Mesendoderm (in vitro differentiated cells): ENCODE results near the gene ATG4C.

ENCODE experiments used
- DNase-seq: peaks from one replicate; pipeline ENCODE4 v3.0.0; 2013
- H2AK5ac ChIP-seq: 2 replicates; pipeline ENCODE4 v1.6.1; 2013; ENCODE audit warnings: low read length, inconsistent platforms
- H2BK120ac ChIP-seq: 2 replicates; pipeline ENCODE4 v1.6.1; 2013; ENCODE audit warnings: low read depth, mild to moderate bottlenecking, low read length, moderate library complexity, mixed read lengths
- H2BK15ac ChIP-seq: replicated peaks from 2 replicates; pipeline ENCODE4 v1.6.1; 2013; ENCODE audit warnings: low read depth, mild to moderate bottlenecking, moderate library complexity
- H2BK5ac ChIP-seq: 2 replicates; pipeline ENCODE4 v1.6.1; 2013; ENCODE audit warnings: low read length, inconsistent platforms
- H3K18ac ChIP-seq: 2 replicates; pipeline ENCODE4 v1.6.1; 2013; ENCODE audit warnings: mild to moderate bottlenecking, low read length, mixed read lengths
- H3K23ac ChIP-seq: one replicate; pipeline ENCODE4 v1.6.1; 2013; ENCODE audit warnings: low read length
- H3K27ac ChIP-seq: 2 replicates; pipeline ENCODE4 v1.5.1; 2013; ENCODE audit warnings: low read depth, mild to moderate bottlenecking, inconsistent platforms, low read length, moderate library complexity
- H3K27me3 ChIP-seq: 2 replicates; pipeline ENCODE4 v1.6.1; 2013; ENCODE audit warnings: low read length, control low read depth, mild to moderate bottlenecking, inconsistent platforms; ENCODE audit not compliant: insufficient read depth, poor library complexity
- H3K36me3 ChIP-seq: 2 replicates; pipeline ENCODE4 v1.6.1; 2013; ENCODE audit warnings: low read length, inconsistent platforms; ENCODE audit not compliant: control insufficient read depth, insufficient read depth
- H3K4ac ChIP-seq: one replicate; pipeline ENCODE4 v1.6.1; 2013; ENCODE audit warnings: low read depth, mild to moderate bottlenecking, low read length, moderate library complexity
- H3K4me1 ChIP-seq: 2 replicates; pipeline ENCODE4 v1.6.1; 2013; ENCODE audit warnings: low read depth, low read length, inconsistent platforms; ENCODE audit not compliant: control insufficient read depth
- H3K4me2 ChIP-seq: 2 replicates; pipeline ENCODE4 v1.6.1; 2013; ENCODE audit warnings: low read length
- H3K4me3 ChIP-seq: 2 replicates; pipeline ENCODE4 v1.5.1; 2013; ENCODE audit warnings: mild to moderate bottlenecking, low read length
- H3K56ac ChIP-seq: one replicate; pipeline ENCODE4 v1.6.1; 2013; ENCODE audit warnings: low read length
- H3K79me1 ChIP-seq: 2 replicates; pipeline ENCODE4 v1.6.1; 2013; ENCODE audit warnings: low read length, inconsistent platforms
- H3K79me2 ChIP-seq: 2 replicates; pipeline ENCODE4 v1.6.1; 2013; ENCODE audit warnings: mild to moderate bottlenecking, low read length; ENCODE audit not compliant: control insufficient read depth, insufficient read depth
- H3K9ac ChIP-seq: 2 replicates; pipeline ENCODE4 v1.6.1; 2013; ENCODE audit warnings: low read length, inconsistent platforms
- H4K5ac ChIP-seq: one replicate; pipeline ENCODE4 v1.6.1; 2013; ENCODE audit warnings: low read length
- H4K8ac ChIP-seq: one replicate; pipeline ENCODE4 v1.6.1; 2013; ENCODE audit warnings: low read depth, mild to moderate bottlenecking, control low read depth, low read length, moderate library complexity
- WGBS: extraction: QIAGEN DNeasy Blood & Tissue Kit; methylation state at CpG from one replicate; pipeline ENCODE4 v1.1.7; 2013; ENCODE audit warnings: low lambda C conversion rate, missing lambda C conversion rate; ENCODE audit not compliant: insufficient coverage; ENCODE audit errors: extremely low coverage; 5-methylcytosine and 5-hydroxymethylcytosine counted together

ATG4C gene

DNA sequence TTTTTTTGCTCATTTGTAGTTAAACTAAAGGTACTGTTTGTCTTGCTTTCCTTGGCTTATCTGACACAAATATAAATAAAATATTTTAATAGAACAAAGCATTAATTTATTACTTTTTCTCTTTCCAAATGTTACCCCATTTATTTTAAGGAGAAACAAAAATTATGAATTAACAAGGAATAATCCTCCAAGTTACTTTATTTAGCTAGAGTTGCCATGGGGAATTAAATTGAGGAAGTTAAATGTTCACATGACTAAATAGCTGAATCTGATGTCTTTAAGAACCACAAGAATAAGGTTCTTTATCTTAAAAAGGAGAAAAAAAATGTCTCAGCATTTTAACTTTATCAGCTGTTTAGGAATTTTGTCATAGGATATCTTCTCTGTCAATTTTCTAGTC lies 12.3 kb downstream of the ATG4C start:
- H2BK15ac ChIP-seq, result no peak overlapping the region

DNA sequence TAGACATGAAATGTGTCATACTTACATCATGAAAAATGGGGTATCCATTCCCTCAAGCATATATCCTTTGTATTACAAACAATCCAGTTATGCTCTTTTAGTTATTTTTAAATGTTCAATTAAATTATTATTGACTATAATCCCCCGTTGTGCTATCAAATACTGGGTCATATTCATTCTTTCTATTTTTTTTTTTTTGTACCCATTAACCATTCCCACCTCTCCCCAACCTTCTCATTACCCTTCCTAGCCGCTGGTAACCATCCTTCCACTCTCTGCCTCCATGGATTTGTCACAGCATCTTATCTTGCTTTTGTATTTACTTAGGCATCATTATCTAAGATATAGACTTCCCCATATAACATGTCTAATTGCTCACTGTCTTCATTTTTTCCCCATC lies 15.8 kb downstream of the ATG4C start:
- H3K4ac ChIP-seq, result no peak overlapping the region
- H3K4me3 ChIP-seq, result no peak overlapping the region
- no peak overlapping the region for H2BK120ac ChIP-seq
- H3K56ac ChIP-seq, result no peak overlapping the region
- no peak overlapping the region for H4K5ac ChIP-seq
- no CpG with 5 or more reads among the region's 2 CpGs for WGBS
- no peak overlapping the region for H3K23ac ChIP-seq
- H3K79me2 ChIP-seq, result no peaks in the 10 kb centered on the region
- H2AK5ac ChIP-seq, result no peak overlapping the region
- no peak overlapping the region for H3K27ac ChIP-seq
- no peaks in the 10 kb centered on the region for H3K27me3 ChIP-seq
- no peak overlapping the region for H2BK5ac ChIP-seq
- H4K8ac ChIP-seq, result no peak overlapping the region
- H3K9ac ChIP-seq, result no peak overlapping the region
- no peak for DNase-seq
- H3K4me1 ChIP-seq, result no peaks in the 10 kb centered on the region
- no peak overlapping the region for H3K18ac ChIP-seq
- H2BK15ac ChIP-seq, result no peak overlapping the region
- no peaks in the 10 kb centered on the region for H3K36me3 ChIP-seq
- no peaks in the 10 kb centered on the region for H3K79me1 ChIP-seq
- no peak overlapping the region for H3K4me2 ChIP-seq

More for the DNA sequence above, 12.3 kb downstream of the ATG4C start:
- Histone ChIP-seq H3K4me3 (no peak overlapping the region), H4K8ac (no peak overlapping the region), H2BK5ac (no peak overlapping the region), H3K18ac (no peak overlapping the region), H3K23ac (no peak overlapping the region), H3K4me2 (no peak overlapping the region), H3K9ac (no peak overlapping the region), H3K36me3 (no peaks in the 10 kb centered on the region), H2AK5ac (no peak overlapping the region), H3K27me3 (no peaks in the 10 kb centered on the region), H4K5ac (no peak overlapping the region), H3K56ac (no peak overlapping the region), H3K27ac (no peak overlapping the region), H3K4me1 (no peaks in the 10 kb centered on the region), H3K79me2 (no peaks in the 10 kb centered on the region), H2BK120ac (no peak overlapping the region), H3K4ac (no peak overlapping the region), H3K79me1 (no peaks in the 10 kb centered on the region)
- no peak for DNase-seq

DNA sequence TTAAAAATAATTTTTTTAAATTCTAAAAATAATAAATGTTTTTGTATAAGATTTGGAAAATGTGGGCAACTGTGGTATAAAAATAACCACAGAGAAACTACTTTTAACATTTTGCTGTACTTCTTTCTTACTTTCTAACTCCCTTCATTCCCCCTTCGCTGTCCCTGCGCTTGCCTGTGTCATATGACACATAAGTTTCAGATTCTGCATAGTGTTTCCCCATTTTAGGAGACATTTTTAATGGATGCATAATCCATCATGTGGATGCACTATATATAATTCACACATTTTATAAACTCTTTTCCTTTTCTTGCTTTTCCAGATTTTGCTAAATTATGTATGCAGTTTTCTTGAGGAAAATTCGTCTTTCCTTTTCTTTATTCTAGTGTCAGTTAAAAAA lies 16.3 kb downstream of the ATG4C start:
- no peaks in the 10 kb centered on the region for H3K4me1 ChIP-seq
- H3K9ac ChIP-seq, result no peak overlapping the region
- H3K27ac ChIP-seq, result no peak overlapping the region
- H4K8ac ChIP-seq, result no peak overlapping the region
- no peak overlapping the region for H3K4me2 ChIP-seq
- H3K23ac ChIP-seq, result no peak overlapping the region
- no peak overlapping the region for H2BK15ac ChIP-seq
- H3K4me3 ChIP-seq, result no peak overlapping the region
- no peak overlapping the region for H2AK5ac ChIP-seq
- H2BK5ac ChIP-seq, result no peak overlapping the region
- no peak for DNase-seq
- no peaks in the 10 kb centered on the region for H3K36me3 ChIP-seq
- no peak overlapping the region for H4K5ac ChIP-seq
- H3K79me1 ChIP-seq, result no peaks in the 10 kb centered on the region
- no peaks in the 10 kb centered on the region for H3K79me2 ChIP-seq
- no peak overlapping the region for H2BK120ac ChIP-seq
- no peak overlapping the region for H3K4ac ChIP-seq
- no peak overlapping the region for H3K18ac ChIP-seq
- WGBS, result no CpG with 5 or more reads among the region's 3 CpGs
- H3K56ac ChIP-seq, result no peak overlapping the region
- H3K27me3 ChIP-seq, result no peaks in the 10 kb centered on the region

DNA sequence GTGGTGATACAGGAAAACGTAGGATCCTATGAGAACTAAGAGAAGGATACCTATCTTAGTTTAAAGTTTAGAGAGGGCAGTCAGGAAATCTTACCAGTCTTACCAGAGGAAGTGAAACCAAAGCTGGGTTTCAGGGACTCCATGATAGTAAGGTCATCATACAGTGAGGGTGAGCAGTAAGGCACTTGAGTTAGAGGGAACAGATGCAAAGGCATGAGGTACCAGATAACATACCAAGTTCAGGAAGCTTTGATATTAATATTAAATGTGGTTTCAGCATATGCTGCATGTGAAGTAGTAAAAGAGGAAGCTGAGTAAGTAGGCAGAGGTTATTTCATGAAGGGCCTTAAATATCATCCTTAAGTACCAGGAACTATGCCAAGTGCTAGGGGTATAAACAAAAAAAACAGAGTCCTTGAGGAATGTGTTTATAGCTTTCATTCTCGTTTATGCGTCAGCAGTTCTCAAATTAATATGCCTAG lies 16.9 kb downstream of the ATG4C start:
- Histone ChIP-seq H3K4me2 (no peak overlapping the region), H3K4me3 (no peak overlapping the region)

DNA sequence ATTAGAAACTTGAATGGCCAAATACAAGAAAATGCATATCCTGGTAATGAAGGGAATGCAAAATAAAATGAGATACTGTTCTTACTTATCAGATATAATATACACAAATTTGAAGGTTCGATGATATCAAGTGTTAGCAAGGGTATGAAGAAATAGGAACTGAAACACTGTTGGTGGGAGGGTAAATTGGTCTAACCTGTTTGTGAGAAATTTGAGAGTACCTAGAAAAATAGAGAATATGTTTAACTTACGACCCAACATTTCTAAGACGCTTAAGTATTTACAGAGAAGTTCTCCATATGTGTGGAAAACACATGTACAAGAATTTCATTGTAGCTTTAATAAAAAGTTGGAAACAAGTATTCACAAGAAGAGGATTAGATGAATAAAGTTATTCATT lies 25.9 kb downstream of the ATG4C start:
- H2BK5ac ChIP-seq, result no peak overlapping the region
- H3K18ac ChIP-seq, result no peak overlapping the region
- no peak overlapping the region for H3K56ac ChIP-seq
- no peak overlapping the region for H4K5ac ChIP-seq
- H3K4ac ChIP-seq, result no peak overlapping the region
- H3K4me3 ChIP-seq, result no peak overlapping the region
- H3K79me1 ChIP-seq, result no peaks in the 10 kb centered on the region
- H3K36me3 ChIP-seq, result no peaks in the 10 kb centered on the region
- H2AK5ac ChIP-seq, result no peak overlapping the region
- H3K23ac ChIP-seq, result no peak overlapping the region
- no peak overlapping the region for H4K8ac ChIP-seq
- no peaks in the 10 kb centered on the region for H3K27me3 ChIP-seq
- H2BK15ac ChIP-seq, result no peak overlapping the region
- peaks cover 8% of the 10 kb centered on the region for H3K4me1 ChIP-seq
- H2BK120ac ChIP-seq, result no peak overlapping the region
- DNase-seq, result no peak
- no peak overlapping the region for H3K27ac ChIP-seq
- H3K9ac ChIP-seq, result no peak overlapping the region
- WGBS, result no CpG with 5 or more reads among the region's 3 CpGs
- no peak overlapping the region for H3K4me2 ChIP-seq
- H3K79me2 ChIP-seq, result no peaks in the 10 kb centered on the region

More for the DNA sequence above, 16.9 kb downstream of the ATG4C start:
- no peak for DNase-seq
- Histone ChIP-seq H3K4ac (no peak overlapping the region), H3K79me1 (no peaks in the 10 kb centered on the region), H3K79me2 (no peaks in the 10 kb centered on the region), H2BK5ac (no peak overlapping the region), H2AK5ac (no peak overlapping the region), H3K27me3 (no peaks in the 10 kb centered on the region), H4K8ac (no peak overlapping the region), H3K9ac (no peak overlapping the region), H3K23ac (no peak overlapping the region), H3K36me3 (no peaks in the 10 kb centered on the region), H3K4me1 (no peaks in the 10 kb centered on the region), H2BK15ac (no peak overlapping the region), H3K56ac (no peak overlapping the region), H3K27ac (no peak overlapping the region), H2BK120ac (no peak overlapping the region), H3K18ac (no peak overlapping the region), H4K5ac (no peak overlapping the region)
- no CpG with 5 or more reads among the region's 3 CpGs for WGBS

DNA sequence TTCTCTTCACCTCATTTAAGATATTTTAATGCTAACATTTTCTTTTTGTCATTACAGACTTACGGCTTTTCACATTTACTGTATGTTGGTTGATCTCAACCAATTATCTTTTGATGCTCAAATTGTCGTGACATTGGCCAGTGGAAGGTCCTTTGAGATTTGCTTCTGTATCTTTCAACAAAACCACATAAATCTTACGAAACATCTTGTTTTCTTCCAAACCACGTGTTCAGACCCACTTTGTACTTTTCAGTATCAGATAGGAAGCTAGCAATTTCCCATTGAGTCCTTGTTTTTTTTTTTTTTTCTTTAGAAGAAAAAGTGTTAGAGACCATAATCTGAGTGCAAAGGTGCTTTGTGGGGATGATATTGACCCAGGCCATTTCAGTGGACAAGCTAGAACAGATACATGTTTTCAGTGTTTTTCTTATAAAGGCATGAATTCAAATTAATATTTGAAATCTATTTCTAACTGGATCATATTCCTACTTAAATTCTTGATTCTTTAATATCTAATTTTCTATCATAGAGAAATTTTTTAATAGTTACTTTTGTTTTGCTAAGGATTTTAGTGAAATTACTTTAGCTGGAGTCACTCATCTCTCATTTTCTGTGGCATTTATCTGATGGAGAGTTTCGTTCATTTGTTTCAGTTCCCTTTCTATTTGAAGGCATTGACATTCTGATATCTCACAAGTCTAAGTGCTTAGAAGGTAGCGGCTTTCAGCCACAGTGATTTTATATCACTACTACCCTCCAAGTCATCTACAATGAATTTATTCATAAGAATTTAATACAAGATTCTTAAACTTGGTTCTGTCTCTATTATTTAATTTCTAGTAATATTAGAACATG lies 26.7 kb downstream of the ATG4C start:
- DNase-seq, result no peak
- H3K79me1 ChIP-seq, result no peaks in the 10 kb centered on the region

More for the DNA sequence above, 26.7 kb downstream of the ATG4C start:
- Histone ChIP-seq H4K5ac (no peak overlapping the region), H3K4me3 (no peak overlapping the region), H3K27me3 (no peaks in the 10 kb centered on the region), H3K79me2 (no peaks in the 10 kb centered on the region), H3K56ac (no peak overlapping the region), H4K8ac (no peak overlapping the region), H3K4me2 (no peak overlapping the region), H2BK120ac (no peak overlapping the region), H2BK5ac (no peak overlapping the region), H3K9ac (no peak overlapping the region), H2AK5ac (no peak overlapping the region), H3K18ac (no peak overlapping the region), H3K23ac (no peak overlapping the region), H3K4me1 (peaks cover 8% of the 10 kb centered on the region), H3K4ac (no peak overlapping the region), H2BK15ac (no peak overlapping the region), H3K36me3 (no peaks in the 10 kb centered on the region), H3K27ac (no peak overlapping the region)
- WGBS, result no CpG with 5 or more reads among the region's 6 CpGs
